NCI-H2227 treated with DMSO at 0.1 percent for 48 hours (cell line): ENCODE results near the gene ARPC1A.

Source experiments
- DNase-seq: peaks from one replicate; lab custom pipeline; 2025; lab: John Stamatoyannopoulos, UW

The ARPC1A gene

DNA sequence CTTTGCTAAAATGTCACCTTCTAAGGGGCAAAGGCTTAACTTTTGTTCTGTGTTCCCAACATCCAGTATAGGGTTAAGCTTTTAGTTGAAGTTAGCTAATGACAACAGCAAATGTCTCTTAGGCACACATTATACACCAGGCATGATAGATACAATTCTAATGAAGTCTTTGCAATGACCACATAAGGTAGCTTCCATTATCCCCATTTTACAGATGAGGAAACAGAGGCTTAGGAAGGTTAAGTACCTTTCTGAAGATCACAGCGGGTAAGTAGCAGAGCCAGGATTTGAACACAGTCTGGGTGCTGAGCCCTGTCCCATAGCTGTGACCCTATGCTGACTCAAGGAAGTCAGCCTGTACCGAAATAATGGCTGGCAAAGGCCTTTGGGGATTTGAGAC is 84.9 kb downstream of the ARPC1A start:
- DNase-seq, result no peak

DNA sequence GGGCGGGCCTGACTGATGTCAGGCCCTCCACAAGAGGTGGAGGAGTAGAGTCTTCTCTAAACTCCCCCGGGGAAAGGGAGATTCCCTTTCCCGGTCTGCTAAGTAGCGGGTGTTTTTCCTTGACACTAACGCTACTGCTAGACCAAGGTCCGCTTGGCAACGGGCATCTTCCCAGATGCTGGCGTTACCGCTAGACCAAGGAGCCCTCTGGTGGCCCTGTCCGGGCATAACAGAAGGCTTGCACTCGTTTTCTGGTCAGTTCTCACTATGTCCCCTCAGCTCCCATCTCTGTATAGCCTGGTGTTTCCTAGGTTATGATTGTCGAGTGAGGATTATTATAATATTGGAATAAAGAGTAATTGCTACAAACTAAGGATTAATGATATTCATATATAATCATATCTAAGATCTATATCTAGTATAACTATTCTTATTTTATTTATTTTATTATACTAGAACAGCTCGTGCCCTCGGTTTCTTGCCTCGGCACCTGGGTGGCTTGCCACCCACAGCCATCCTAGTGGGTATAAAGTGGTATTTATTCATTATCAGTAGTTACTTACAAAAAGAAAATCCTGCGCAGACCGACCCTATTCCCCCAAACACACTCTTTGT is 89.9 kb downstream of the ARPC1A start:
- DNase-seq, result peak; percentile 62
